Thyroid gland (tissue), 4 donors: Measurements from ENCODE around the gene LRRC8D.

Experiments
- POLR2A ChIP-seq, 2 donors: fragments of 450-650 bp; IDR thresholded peaks; one replicate each; pipeline ENCODE4 v1.6.1; 2017; ENCODE audit warnings: antibody characterized with exemption in 2 of 2, mild to moderate bottlenecking in 2 of 2, moderate library complexity in 1 of 2
- TF ChIP-seq, protein P1 (sequence below), 6 experiments: fragments of 200-600 bp in 3 of 6; fragments of 450-650 bp in 3 of 6; sonication (generic) in 3 of 6; IDR thresholded peaks; one replicate each; pipeline ENCODE4 v1.5.1; 2016 to 2019; ENCODE audit warnings: antibody characterized with exemption in 6 of 6, mild to moderate bottlenecking in 2 of 6, inconsistent platforms in 1 of 6, moderate library complexity in 1 of 6

DNA sequence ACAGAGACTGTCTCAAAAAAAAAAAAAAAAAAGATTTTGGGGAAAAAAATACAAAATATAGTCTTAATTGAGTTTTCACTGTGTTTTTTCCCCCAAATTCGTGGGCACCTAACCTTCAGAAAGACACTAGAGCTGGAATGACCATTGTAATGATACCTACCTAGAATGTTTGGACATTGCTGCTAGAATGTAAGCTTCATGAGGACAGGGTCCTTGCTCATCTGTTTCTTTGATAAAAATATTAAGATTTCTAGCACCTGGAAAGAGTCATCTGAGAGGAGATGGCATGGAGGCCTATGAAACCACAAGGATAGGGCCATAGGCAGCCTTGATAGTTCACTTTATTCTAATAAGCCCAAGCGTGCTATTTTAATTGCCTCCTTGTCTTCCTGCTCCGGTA is 6.5 kb downstream of the LRRC8D start:
- TF ChIP-seq, protein P1, sequence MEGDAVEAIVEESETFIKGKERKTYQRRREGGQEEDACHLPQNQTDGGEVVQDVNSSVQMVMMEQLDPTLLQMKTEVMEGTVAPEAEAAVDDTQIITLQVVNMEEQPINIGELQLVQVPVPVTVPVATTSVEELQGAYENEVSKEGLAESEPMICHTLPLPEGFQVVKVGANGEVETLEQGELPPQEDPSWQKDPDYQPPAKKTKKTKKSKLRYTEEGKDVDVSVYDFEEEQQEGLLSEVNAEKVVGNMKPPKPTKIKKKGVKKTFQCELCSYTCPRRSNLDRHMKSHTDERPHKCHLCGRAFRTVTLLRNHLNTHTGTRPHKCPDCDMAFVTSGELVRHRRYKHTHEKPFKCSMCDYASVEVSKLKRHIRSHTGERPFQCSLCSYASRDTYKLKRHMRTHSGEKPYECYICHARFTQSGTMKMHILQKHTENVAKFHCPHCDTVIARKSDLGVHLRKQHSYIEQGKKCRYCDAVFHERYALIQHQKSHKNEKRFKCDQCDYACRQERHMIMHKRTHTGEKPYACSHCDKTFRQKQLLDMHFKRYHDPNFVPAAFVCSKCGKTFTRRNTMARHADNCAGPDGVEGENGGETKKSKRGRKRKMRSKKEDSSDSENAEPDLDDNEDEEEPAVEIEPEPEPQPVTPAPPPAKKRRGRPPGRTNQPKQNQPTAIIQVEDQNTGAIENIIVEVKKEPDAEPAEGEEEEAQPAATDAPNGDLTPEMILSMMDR (IDR thresholded peaks at IDR 0.05), result no peak
- TF ChIP-seq POLR2A (IDR thresholded peaks at IDR 0.05), result no peak
